ENCODE results near the gene TMC2.
A peak's percentile ranks its signal among the peaks of the same experiment; 100 is the strongest.
"Not testable (repeated sequence)": the region's sequence is repeated elsewhere in the genome, so short reads cannot be mapped to it uniquely, and the experiment has no call there.

Gene TMC2

DNA sequence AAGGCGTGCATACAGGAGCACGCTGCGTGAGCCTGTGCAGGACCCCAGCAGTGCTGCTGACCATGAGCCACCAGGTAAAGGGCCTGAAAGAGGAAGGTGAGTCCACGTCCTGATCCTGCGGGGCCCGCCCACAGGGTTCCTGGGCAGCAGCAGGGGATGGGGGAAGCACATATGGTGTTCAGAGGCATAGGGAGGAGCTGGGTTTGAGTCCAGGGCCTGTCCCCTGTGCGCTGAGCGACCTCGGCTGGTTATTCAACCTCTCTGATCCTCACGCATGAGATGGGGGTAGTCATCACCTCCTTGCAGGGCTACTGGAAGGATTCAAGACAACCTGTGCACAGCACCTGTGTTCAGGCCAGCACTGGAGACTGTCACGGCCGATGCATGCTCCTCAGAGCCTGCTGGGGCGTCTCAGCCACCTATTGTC is at the start of gene TMC2:
TSS of gene TMC2 (plus strand) at position 14 of the 427 bp plus-strand sequence. CDS start at position 63, 49 bp downstream.
- no peak for TF ChIP-seq JUND (IDR thresholded peaks at IDR 0.05; ENCODE audit: low read depth)
- in situ Hi-C loops (cut with HindIII; ENCODE audit: low pct_unique_long_range_greater_than_20kb, low sequenced_read_pairs): no loop called here
- DNase-seq (ENCODE audit: low read depth in 1 of 2, low spot score in 1 of 2): no peak

- DNase-seq (ENCODE audit: low read depth in 1 of 2, low spot score in 1 of 2); in situ Hi-C loops (cut with HindIII; ENCODE audit: low pct_unique_long_range_greater_than_20kb, low sequenced_read_pairs): not testable (repeated sequence)
Observed at GRCh38 chr20:2502808-2503384, 33.5 kb upstream of the TMC2 start.

DNA sequence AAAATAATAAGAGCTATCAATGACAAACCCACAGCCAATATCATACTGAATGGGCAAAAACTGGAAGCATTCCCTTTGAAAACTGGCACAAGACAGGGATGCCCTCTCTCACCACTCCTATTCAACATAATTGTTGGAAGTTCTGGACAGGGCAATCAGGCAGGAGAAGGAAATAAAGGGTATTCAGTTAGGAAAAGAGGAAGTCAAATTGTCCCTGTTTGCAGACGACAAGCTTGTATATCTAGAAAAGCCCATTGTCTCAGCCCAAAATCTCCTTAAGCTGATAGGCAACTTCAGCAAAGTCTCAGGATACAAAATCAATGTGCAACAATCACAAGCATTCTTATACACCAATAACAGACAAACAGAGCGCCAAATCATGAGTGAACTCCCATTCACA is 31.6 kb upstream of the TMC2 start:
- in situ Hi-C loops (cut with HindIII; ENCODE audit: low pct_unique_long_range_greater_than_20kb, low sequenced_read_pairs); DNase-seq (ENCODE audit: low read depth in 1 of 2, low spot score in 1 of 2): not testable (repeated sequence)

DNA sequence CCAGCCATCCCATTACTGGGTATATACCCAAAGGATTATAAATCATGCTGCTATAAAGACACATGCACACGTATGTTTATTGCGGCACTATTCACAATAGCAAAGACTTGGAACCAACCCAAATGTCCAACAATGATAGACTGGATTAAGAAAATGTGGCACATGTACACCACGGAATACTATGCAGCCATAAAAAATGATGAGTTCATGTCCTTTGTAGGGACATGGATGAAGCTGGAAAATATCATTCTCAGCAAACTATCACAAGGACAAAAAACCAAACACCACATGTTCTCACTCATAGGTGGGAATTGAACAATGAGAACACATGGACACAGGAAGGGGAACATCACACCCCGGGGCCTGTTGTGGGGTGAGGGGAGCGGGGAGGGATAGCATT is 29.9 kb upstream of the TMC2 start:
- in situ Hi-C loops (cut with HindIII; ENCODE audit: low pct_unique_long_range_greater_than_20kb, low sequenced_read_pairs); DNase-seq (ENCODE audit: low read depth in 1 of 2, low spot score in 1 of 2): not testable (repeated sequence)

- in situ Hi-C loops (cut with HindIII; ENCODE audit: low pct_unique_long_range_greater_than_20kb, low sequenced_read_pairs): no loop called here
Observed at GRCh38 chr20:2507464-2507863, 28.9 kb upstream of the TMC2 start.

DNA sequence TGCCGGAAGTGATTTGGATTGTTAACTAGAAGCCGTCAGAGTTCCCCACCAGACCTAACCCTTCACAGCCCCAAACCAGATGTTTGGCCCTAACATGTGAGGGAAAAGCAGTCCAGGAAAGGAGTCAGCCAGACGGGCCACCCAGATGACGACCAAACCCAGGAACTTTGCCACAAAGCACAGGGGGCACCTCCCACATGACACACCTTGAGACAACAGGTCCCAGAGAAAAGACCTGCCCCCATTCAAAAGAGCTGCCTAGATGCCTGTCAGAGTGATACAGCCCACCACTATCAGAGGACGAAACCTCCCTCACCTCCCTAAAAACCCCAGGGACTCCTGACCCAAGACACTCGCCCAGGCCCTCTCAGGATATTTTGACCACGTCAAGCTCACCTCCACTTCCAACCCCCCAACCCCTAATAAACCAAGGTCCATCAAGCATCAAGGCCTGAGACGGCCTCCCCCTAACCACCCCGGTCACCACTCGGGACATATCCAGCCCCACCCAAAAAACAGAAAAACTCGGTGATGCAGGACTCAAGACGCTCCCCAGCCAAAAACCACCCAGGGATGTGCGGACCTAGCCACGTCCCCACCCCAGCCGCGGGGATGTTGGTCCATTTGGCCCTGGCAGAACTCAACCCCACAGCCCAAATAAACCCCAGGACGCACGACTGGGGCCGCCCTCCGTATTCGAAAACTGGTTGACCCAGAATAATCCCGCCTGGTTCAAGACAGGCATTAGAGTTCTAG is 28.3 kb upstream of the TMC2 start:
- no peak for DNase-seq (ENCODE audit: low read depth in 1 of 2, low spot score in 1 of 2)
- in situ Hi-C loops (cut with HindIII; ENCODE audit: low pct_unique_long_range_greater_than_20kb, low sequenced_read_pairs): no loop called here
- no peak for TF ChIP-seq JUND (IDR thresholded peaks at IDR 0.05; ENCODE audit: low read depth)

More at GRCh38 chr20:2507464-2507863, 28.9 kb upstream of the TMC2 start:
- TF ChIP-seq JUND (IDR thresholded peaks at IDR 0.05; ENCODE audit: low read depth): no peak
- DNase-seq (ENCODE audit: low read depth in 1 of 2, low spot score in 1 of 2): no peak

DNA sequence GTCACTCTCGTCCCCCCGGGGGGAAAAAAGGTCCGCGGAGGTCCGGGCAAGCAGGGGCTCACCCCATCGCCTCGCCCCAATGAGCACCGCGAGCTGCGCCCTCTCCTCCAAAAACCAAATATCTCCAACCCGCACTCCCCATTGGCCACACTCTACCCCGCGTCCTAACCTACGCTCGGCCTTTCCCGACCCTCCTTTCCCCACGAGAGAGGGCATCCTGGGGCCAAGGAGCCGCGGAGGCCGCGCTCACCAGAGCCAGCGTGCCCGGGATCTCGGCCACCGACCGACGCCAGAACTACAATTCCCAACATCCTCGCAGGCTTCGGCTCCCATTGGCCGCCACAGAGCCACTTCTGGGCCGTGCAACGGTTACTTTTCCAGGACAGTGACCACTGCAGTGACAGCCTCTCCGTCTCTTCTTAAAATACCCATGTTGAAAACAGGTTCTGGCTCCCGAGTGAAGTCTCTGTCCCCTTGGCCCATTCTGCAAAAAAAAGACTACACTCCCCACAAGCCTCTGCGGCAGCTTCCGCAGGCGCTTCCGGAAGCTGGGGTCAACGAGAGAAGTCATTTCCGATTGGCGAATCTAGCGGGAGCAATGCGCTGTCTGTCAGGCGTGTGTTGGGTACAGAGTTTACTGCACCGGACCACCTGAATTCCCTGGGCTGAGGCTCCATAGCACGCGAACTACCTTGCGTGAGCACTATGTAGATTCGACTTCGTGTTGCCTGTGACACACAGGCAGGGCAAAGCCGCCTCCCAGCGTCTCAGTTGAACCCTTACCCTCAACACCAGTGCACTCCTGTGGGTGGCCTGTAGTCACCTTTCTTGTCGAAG is 27.5 kb upstream of the TMC2 start, which contains the start of gene ZNF343:
TSS of gene ZNF343 (minus strand) at position 285 of the 837 bp plus-strand sequence. CDS start 15,020 bp downstream, outside the sequence.
- DNase-seq (ENCODE audit: low read depth in 1 of 2, low spot score in 1 of 2): peak; percentile 83 to 86
- in situ Hi-C loops (cut with HindIII; ENCODE audit: low pct_unique_long_range_greater_than_20kb, low sequenced_read_pairs): no loop called here
- TF ChIP-seq JUND (IDR thresholded peaks at IDR 0.05; ENCODE audit: low read depth): no peak

DNA sequence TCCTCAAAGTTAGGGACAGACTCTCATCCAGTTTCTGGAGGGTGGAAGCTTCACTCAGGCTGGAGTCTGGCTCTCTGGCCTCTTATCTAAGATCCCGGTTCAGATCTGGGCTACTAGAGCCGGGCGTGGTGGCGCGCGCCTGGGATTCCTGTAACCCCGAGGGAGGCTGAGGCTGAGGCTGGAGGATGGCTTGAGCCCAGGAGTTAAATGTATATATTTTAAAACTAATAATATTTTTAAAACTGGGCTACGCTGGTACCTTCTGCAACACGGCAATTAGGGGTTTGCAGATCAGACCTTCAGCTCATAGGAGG is 26.9 kb upstream of the TMC2 start:
- in situ Hi-C loops (cut with HindIII; ENCODE audit: low pct_unique_long_range_greater_than_20kb, low sequenced_read_pairs): no loop called here
- TF ChIP-seq JUND (IDR thresholded peaks at IDR 0.05; ENCODE audit: low read depth): no peak
- DNase-seq (ENCODE audit: low read depth in 1 of 2, low spot score in 1 of 2): peak in 1 of 2 experiments; percentile 15

- in situ Hi-C loops (cut with HindIII; ENCODE audit: low pct_unique_long_range_greater_than_20kb, low sequenced_read_pairs): no loop called here
- DNase-seq (ENCODE audit: low read depth in 1 of 2, low spot score in 1 of 2): no peak
- TF ChIP-seq JUND (IDR thresholded peaks at IDR 0.05; ENCODE audit: low read depth): no peak
Observed at GRCh38 chr20:2509794-2510193, 26.6 kb upstream of the TMC2 start.

- TF ChIP-seq JUND (IDR thresholded peaks at IDR 0.05; ENCODE audit: low read depth): no peak
- in situ Hi-C loops (cut with HindIII; ENCODE audit: low pct_unique_long_range_greater_than_20kb, low sequenced_read_pairs): no loop called here
- no peak for DNase-seq (ENCODE audit: low read depth in 1 of 2, low spot score in 1 of 2)
Observed at GRCh38 chr20:2515203-2515602, 21.2 kb upstream of the TMC2 start.

DNA sequence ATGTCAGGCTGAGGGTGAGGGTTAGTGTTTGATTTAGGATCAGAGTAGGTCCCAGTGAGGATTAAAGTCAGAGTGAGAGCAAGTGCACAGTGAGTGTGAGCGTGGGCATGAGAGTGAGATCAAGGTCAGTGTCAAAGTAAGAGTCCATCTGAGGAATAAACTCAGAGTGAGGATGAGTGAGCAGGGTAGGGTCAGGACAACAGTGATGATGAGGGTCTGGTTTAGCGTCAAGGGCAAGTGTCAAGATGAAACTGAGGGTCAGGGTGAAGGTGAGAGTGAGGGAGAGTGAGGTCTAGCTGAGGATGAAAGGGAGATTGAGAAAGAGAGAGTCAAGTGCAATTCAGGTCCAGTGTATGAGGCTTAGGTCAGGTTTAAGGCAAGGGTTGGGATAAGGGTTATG is 20.0 kb upstream of the TMC2 start:
- in situ Hi-C loops (cut with HindIII; ENCODE audit: low pct_unique_long_range_greater_than_20kb, low sequenced_read_pairs): no loop called here
- no peak for DNase-seq (ENCODE audit: low read depth in 1 of 2, low spot score in 1 of 2)
- no peak for TF ChIP-seq JUND (IDR thresholded peaks at IDR 0.05; ENCODE audit: low read depth)

DNA sequence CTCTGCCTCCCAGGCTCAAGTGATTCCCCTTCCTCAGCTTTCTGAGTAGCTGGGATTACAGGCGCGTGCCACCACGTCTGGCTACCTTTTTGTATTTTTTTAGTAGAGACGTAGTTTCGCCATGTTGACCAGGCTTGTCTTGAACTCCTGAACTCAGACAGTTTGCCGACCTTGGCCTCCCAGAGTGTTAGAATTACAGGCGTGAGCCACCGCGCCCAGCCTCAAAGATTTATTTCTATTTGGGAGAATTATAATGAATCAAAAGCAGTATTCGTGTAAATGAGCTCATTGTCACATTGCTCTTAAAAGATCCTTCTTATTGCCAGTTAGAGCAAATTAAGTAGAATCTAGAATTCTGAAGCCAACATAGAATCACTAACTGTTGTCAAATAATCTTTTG is 18.3 kb upstream of the TMC2 start:
- in situ Hi-C loops (cut with HindIII; ENCODE audit: low pct_unique_long_range_greater_than_20kb, low sequenced_read_pairs): no loop called here
- DNase-seq (ENCODE audit: low read depth in 1 of 2, low spot score in 1 of 2): no peak
- no peak for TF ChIP-seq JUND (IDR thresholded peaks at IDR 0.05; ENCODE audit: low read depth)

DNA sequence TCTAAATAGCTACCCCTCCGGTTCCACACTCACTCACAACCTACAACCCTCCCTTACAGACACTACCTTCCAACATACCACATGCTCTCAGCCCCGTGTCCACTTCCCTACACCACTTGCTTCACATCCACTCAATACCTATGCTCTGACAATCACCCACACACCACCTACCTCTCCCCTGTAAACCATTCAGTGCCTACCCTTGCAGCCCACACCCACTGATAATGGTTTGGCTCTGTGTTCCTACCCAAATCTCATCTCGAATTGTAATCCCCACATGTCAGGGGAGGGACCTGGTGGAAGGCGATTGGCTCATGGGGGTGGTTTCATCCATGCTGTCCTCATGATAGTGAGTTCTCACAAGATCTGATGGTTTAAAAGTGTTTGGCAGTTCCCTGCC is 17.8 kb upstream of the TMC2 start:
- TF ChIP-seq JUND (IDR thresholded peaks at IDR 0.05; ENCODE audit: low read depth): no peak
- in situ Hi-C loops (cut with HindIII; ENCODE audit: low pct_unique_long_range_greater_than_20kb, low sequenced_read_pairs): no loop called here
- no peak for DNase-seq (ENCODE audit: low read depth in 1 of 2, low spot score in 1 of 2)
